CD4-positive, alpha-beta T cell treated with Interferon gamma for 1 hour (primary cell): ENCODE measurements around the gene IRX1.

ENCODE experiments used
- DNase-seq: peaks from one replicate; pipeline ENCODE4 v3.0.0-alpha.2; 2020

IRX1 gene

GRCh38 chr5:3601061-3601710 lies 5.6 kb downstream of the IRX1 start:
- no peak for DNase-seq

GRCh38 chr5:3601911-3602782 lies 6.5 kb downstream of the IRX1 start:
- no peak for DNase-seq

- DNase-seq: no peak
Measured at GRCh38 chr5:3602785-3603502, 7.3 kb downstream of the IRX1 start.

GRCh38 chr5:3604501-3604900 lies 8.9 kb downstream of the IRX1 start:
- DNase-seq: no peak

GRCh38 chr5:3605298-3606010 lies 9.8 kb downstream of the IRX1 start:
- no peak for DNase-seq

- DNase-seq: no peak
Measured at GRCh38 chr5:3606121-3606831, 10.6 kb downstream of the IRX1 start.

- DNase-seq: no peak
Measured at GRCh38 chr5:3607541-3608181, 12.0 kb downstream of the IRX1 start.

GRCh38 chr5:3609120-3609681 lies 13.6 kb downstream of the IRX1 start:
- DNase-seq: no peak

- no peak for DNase-seq
Measured at GRCh38 chr5:3612591-3613042, 17.0 kb downstream of the IRX1 start.

GRCh38 chr5:3613726-3614125 lies 18.1 kb downstream of the IRX1 start:
- DNase-seq: no peak

GRCh38 chr5:3615217-3615616 lies 19.6 kb downstream of the IRX1 start:
- no peak for DNase-seq

GRCh38 chr5:3615829-3616228 lies 20.2 kb downstream of the IRX1 start:
- no peak for DNase-seq

- DNase-seq: no peak
Measured at GRCh38 chr5:3619579-3619978, 23.9 kb downstream of the IRX1 start.

GRCh38 chr5:3622961-3623360 lies 27.3 kb downstream of the IRX1 start:
- no peak for DNase-seq

- DNase-seq: no peak
Measured at GRCh38 chr5:3625626-3626025, 30.0 kb downstream of the IRX1 start.

GRCh38 chr5:3634061-3634460 lies 38.4 kb downstream of the IRX1 start:
- no peak for DNase-seq

- no peak for DNase-seq
Measured at GRCh38 chr5:3639175-3639574, 43.5 kb downstream of the IRX1 start.

GRCh38 chr5:3642231-3642630 lies 46.6 kb downstream of the IRX1 start:
- no peak for DNase-seq

GRCh38 chr5:3650320-3650719 lies 54.7 kb downstream of the IRX1 start:
- no peak for DNase-seq

- no peak for DNase-seq
Measured at GRCh38 chr5:3650868-3651267, 55.2 kb downstream of the IRX1 start.
